Keratinocyte (primary cell): ENCODE data around the gene PPTC7. TPM values are rescaled to one million over a fixed set of nuclear protein-coding genes. Genes with fewer than 3 reads are reported as not detected.

Experiments used
- DNase-seq: peaks from one replicate; pipeline ENCODE4 v3.0.0-alpha.2; 2011; ENCODE audit warnings: low read depth, missing footprints, low spot score
- FAIRE-seq: peaks from 2 replicates; lab custom pipeline; 2011; peaks lifted over from hg19 to GRCh38; lab: Jason Lieb, UNC
- H2AFZ ChIP-seq: 2 replicates; pipeline ENCODE4 v1.6.0; 2012; ENCODE audit warnings: low read length, control low read depth, inconsistent platforms; ENCODE audit not compliant: control insufficient read depth
- H3K27ac ChIP-seq: 2 replicates; pipeline ENCODE4 v1.5.1; 2011; ENCODE audit warnings: low read length; ENCODE audit not compliant: control insufficient read depth, insufficient read depth
- H3K27me3 ChIP-seq: 3 replicates; pipeline ENCODE4 v1.6.0; 2011; ENCODE audit warnings: low read length; ENCODE audit not compliant: control insufficient read depth, insufficient read depth; ENCODE audit errors: extremely low read depth
- H3K36me3 ChIP-seq, 2 experiments: 2 replicates in 1 of 2; 3 replicates in 1 of 2; pipeline ENCODE4 v1.5.1; 2011; ENCODE audit warnings: low read length in 2 of 2, mild to moderate bottlenecking in 1 of 2; ENCODE audit not compliant: control insufficient read depth in 2 of 2, insufficient read depth in 2 of 2; ENCODE audit errors: extremely low read depth in 1 of 2
- H3K4me1 ChIP-seq: 3 replicates; pipeline ENCODE4 v1.5.1; 2011; ENCODE audit warnings: low read length; ENCODE audit not compliant: control insufficient read depth, insufficient read depth; ENCODE audit errors: extremely low read depth
- H3K4me2 ChIP-seq: 3 replicates; pipeline ENCODE4 v1.6.0; 2011; ENCODE audit warnings: low read depth, low read length; ENCODE audit not compliant: control insufficient read depth, insufficient read depth; ENCODE audit errors: extremely low read depth
- H3K4me3 ChIP-seq, 3 experiments: fragments of 200-600 bp in 1 of 3; sonication (generic) in 1 of 3; 2 replicates in 2 of 3; 3 replicates in 1 of 3; pipeline ENCODE4 v1.5.1; 2011 to 2016; ENCODE audit warnings: low read length in 3 of 3, mild to moderate bottlenecking in 3 of 3, control low read depth in 2 of 3, inconsistent platforms in 1 of 3, low read depth in 1 of 3, mixed read lengths in 1 of 3, mixed run types in 1 of 3, moderate library complexity in 1 of 3; ENCODE audit not compliant: control insufficient read depth in 2 of 3, insufficient read depth in 2 of 3; ENCODE audit errors: extremely low read depth in 1 of 3
- H3K79me2 ChIP-seq: 2 replicates; pipeline ENCODE4 v1.6.0; 2012; ENCODE audit warnings: low read length; ENCODE audit not compliant: control insufficient read depth, insufficient read depth
- H3K9ac ChIP-seq: 3 replicates; pipeline ENCODE4 v1.6.0; 2011; ENCODE audit warnings: low read length; ENCODE audit not compliant: control insufficient read depth, insufficient read depth; ENCODE audit errors: extremely low read depth
- H3K9me1 ChIP-seq: 3 replicates; pipeline ENCODE4 v1.6.0; 2011; ENCODE audit warnings: low read length; ENCODE audit not compliant: control insufficient read depth, insufficient read depth; ENCODE audit errors: extremely low read depth
- H3K9me3 ChIP-seq: 2 replicates; pipeline ENCODE4 v1.5.1; 2012; ENCODE audit warnings: low read depth, low read length; ENCODE audit not compliant: control insufficient read depth
- H4K20me1 ChIP-seq: 3 replicates; pipeline ENCODE4 v1.6.0; 2011; ENCODE audit warnings: low read length; ENCODE audit not compliant: control insufficient read depth, insufficient read depth; ENCODE audit errors: extremely low read depth
- EZH2 ChIP-seq: IDR thresholded peaks from one replicate; pipeline ENCODE4 v1.6.1; 2012; ENCODE audit warnings: inconsistent platforms, mild to moderate bottlenecking, low read length, moderate library complexity
- dilution Hi-C: fragments of 300-500 bp; cut with MboI; formaldehyde crosslinking; loops from one replicate; pipeline ENCODE4 v1.7.0; 2020; ENCODE audit warnings: low sequenced_read_pairs; ENCODE audit not compliant: extremely low pct_ligation_motif_present
- polyA plus RNA-seq, 5 experiments: library from polyadenylated mRNA; depleted of rRNA in 3 of 5; stranded (reverse) in 3 of 5; stranded (forward) in 1 of 5; unstranded in 1 of 5; fragments of >200 nt; gene quantifications; 1 replicate in 1 of 5; 2 replicates in 3 of 5; 3 replicates in 1 of 5; pipeline versions ENCODE4 v1.2.1 to v1.2.3, GENCODE V29; 2011 to 2012; ENCODE audit warnings: missing spikeins in 2 of 5, low read depth in 1 of 5, low replicate concordance in 1 of 5
- TF ChIP-seq, protein P1 (sequence below), 3 experiments: IDR thresholded peaks in 1 of 3; conservative IDR thresholded peaks in 1 of 3; optimal IDR thresholded peaks in 1 of 3; 2 replicates in 2 of 3; 3 replicates in 1 of 3; pipeline versions ENCODE3 to v1.5.1; 2011; ENCODE audit warnings: low read length in 3 of 3, mild to moderate bottlenecking in 3 of 3, moderate library complexity in 2 of 3, control low read depth in 1 of 3, inconsistent platforms in 1 of 3; ENCODE audit not compliant: insufficient read depth in 2 of 3; ENCODE audit errors: extremely low read depth in 1 of 3

Gene PPTC7
- polyA plus RNA-seq, 1 donor (not counting 4 experiments of a cell fraction or from before 2014, with no cell fraction given) = 35.9 TPM

DNA sequence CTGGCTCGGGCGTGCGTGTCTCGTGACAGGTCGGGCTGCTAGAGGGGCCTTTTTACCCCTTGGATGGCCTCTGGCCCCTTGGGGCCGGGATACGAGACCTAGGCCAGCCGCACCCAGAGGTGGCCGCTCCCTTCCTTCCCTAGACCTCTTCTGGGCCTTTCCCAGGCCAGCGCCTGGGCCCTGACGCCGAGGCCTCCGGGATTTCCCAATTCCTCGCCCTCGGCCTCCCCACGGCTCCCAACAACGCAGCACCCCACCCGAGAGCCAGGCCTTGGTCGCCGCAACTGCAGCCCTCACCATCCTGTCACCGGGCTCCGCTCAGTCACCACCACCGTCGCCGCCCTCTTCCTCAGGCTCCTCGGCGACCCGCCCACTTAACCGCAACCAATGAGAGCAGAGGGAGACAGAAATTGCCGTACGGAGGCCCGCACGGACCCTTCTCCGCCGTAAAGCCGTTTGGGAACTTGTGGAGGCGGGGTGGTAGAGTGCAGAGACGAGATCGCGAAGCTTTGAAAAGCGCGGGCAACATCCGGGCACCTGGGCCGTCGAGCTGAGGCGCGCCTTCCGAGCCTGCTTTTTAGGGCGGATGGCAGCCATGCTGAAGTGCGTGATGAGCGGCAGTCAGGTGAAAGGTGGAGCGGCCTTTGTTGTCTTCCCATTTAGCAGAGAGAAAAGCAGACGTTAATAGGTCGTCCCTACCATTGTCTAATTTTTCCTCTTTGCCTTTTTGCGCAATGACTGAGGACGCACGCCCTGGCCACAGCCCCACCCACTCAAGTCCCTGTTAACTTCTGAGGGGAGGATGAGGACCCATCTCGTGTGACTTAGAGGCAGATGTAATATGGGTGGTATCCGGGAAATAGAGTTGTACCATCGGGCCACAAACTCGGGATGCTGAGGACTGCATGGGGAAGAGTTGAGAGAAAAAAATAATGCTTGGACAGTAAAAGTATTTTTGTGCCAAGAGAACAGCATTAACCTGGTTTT is 81.1 kb downstream of the PPTC7 start, which contains the start of the genes RAD9B and VPS29:
RAD9B (plus strand) TSS at position 580 of the 987 bp plus-strand sequence; CDS start at position 587, 7 bp downstream.
VPS29 (minus strand) TSS at position 360 of the 987 bp plus-strand sequence; CDS start at position 300, 60 bp downstream.
- H3K9ac ChIP-seq = peak within 1 kb of the TSS; percentile 86
- no peaks in the 10 kb centered on the region for H3K27me3 ChIP-seq
- dilution Hi-C loops = no loop called here
- no peaks in the 10 kb centered on the region for H3K9me1 ChIP-seq
- peak within 1 kb of the TSS; percentile 83 for H3K4me2 ChIP-seq
- H4K20me1 ChIP-seq = no peaks in the 10 kb centered on the region
- H3K79me2 ChIP-seq = peaks cover 45% of the 10 kb centered on the region
- peak within 1 kb of the TSS; percentile 77 for H3K27ac ChIP-seq
- peak within 1 kb of the TSS; percentile 76 to 92 (median 77) for H3K4me3 ChIP-seq
- peak within 1 kb of the TSS; percentile 92 for H2AFZ ChIP-seq
- FAIRE-seq (no peak), DNase-seq (peak; percentile 91)
- TF ChIP-seq, protein P1, sequence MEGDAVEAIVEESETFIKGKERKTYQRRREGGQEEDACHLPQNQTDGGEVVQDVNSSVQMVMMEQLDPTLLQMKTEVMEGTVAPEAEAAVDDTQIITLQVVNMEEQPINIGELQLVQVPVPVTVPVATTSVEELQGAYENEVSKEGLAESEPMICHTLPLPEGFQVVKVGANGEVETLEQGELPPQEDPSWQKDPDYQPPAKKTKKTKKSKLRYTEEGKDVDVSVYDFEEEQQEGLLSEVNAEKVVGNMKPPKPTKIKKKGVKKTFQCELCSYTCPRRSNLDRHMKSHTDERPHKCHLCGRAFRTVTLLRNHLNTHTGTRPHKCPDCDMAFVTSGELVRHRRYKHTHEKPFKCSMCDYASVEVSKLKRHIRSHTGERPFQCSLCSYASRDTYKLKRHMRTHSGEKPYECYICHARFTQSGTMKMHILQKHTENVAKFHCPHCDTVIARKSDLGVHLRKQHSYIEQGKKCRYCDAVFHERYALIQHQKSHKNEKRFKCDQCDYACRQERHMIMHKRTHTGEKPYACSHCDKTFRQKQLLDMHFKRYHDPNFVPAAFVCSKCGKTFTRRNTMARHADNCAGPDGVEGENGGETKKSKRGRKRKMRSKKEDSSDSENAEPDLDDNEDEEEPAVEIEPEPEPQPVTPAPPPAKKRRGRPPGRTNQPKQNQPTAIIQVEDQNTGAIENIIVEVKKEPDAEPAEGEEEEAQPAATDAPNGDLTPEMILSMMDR (optimal IDR thresholded peaks at IDR 0.05 in 1 of 3, IDR thresholded peaks at IDR 0.05 in 1 of 3, conservative IDR thresholded peaks at IDR 0.05 in 1 of 3; ENCODE audit: extremely low read depth in 1 of 3, insufficient read depth in 2 of 3, low read length in 3 of 3) = no peak
- TF ChIP-seq EZH2 = no peak
- H3K9me3 ChIP-seq = no peaks in the 10 kb centered on the region
- peaks cover 20% of the 10 kb centered on the region for H3K4me1 ChIP-seq
- H3K36me3 ChIP-seq = peaks cover 0 to 4% of the 10 kb centered on the region in 2 experiments

- no peaks in the 10 kb centered on the region for H3K27me3 ChIP-seq
- peaks cover 0 to 4% of the 10 kb centered on the region in 2 experiments for H3K36me3 ChIP-seq
- DNase-seq (no peak), FAIRE-seq (no peak)
- peak overlapping the region; percentile 83 for H3K4me2 ChIP-seq
- peaks cover 20% of the 10 kb centered on the region for H3K4me1 ChIP-seq
- H3K4me3 ChIP-seq = peak overlapping the region; percentile 76 to 92 (median 77)
- H2AFZ ChIP-seq = peak overlapping the region; percentile 44
- no peaks in the 10 kb centered on the region for H3K9me1 ChIP-seq
- TF ChIP-seq, protein P1 (optimal IDR thresholded peaks at IDR 0.05 in 1 of 3, IDR thresholded peaks at IDR 0.05 in 1 of 3, conservative IDR thresholded peaks at IDR 0.05 in 1 of 3; ENCODE audit: extremely low read depth in 1 of 3, insufficient read depth in 2 of 3, low read length in 3 of 3) = no peak
- TF ChIP-seq EZH2 = no peak
- peak overlapping the region; percentile 77 for H3K27ac ChIP-seq
- H3K9ac ChIP-seq = peak overlapping the region; percentile 86
- H3K79me2 ChIP-seq = peaks cover 47% of the 10 kb centered on the region
- H3K9me3 ChIP-seq = no peaks in the 10 kb centered on the region
- H4K20me1 ChIP-seq = no peaks in the 10 kb centered on the region
- dilution Hi-C loops = no loop called here
Observed at GRCh38 chr12:110501399-110501751, 81.7 kb downstream of the PPTC7 start.
